Hematopoietic multipotent progenitor cell treated with erythropoietin and hydrocortisone succinate and interleukin-3 and kit ligand, for 8 days (in vitro differentiated cells): ENCODE measurements around the gene KIF21A.

Source experiments
- DNase-seq: peaks from one replicate; pipeline ENCODE4 v3.0.0-alpha.2; 2015

Gene KIF21A

GRCh38 chr12:39435531-39435930 is 7.4 kb downstream of the KIF21A start:
- no peak for DNase-seq

DNA sequence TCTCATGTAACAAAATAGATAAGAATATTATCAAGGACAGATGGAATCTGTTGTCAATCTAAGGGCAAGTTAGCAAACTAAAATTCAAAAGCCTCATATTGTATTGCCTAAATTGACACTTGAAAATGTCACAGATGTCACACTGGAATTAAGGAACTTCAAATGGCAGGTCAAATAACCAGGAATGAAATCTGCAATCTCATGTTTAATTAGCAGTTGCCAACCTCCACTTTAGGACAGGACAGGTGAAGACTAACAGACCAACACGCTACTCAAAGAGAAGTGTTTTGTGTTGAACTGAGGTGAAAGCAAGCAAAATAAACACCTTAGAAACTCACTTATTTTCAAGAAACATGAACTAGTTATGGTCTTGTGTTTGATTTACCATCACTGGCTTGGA is 11.1 kb downstream of the KIF21A start:
- no peak for DNase-seq

- no peak for DNase-seq
Observed at GRCh38 chr12:39431002-39431796, 11.7 kb downstream of the KIF21A start.

DNA sequence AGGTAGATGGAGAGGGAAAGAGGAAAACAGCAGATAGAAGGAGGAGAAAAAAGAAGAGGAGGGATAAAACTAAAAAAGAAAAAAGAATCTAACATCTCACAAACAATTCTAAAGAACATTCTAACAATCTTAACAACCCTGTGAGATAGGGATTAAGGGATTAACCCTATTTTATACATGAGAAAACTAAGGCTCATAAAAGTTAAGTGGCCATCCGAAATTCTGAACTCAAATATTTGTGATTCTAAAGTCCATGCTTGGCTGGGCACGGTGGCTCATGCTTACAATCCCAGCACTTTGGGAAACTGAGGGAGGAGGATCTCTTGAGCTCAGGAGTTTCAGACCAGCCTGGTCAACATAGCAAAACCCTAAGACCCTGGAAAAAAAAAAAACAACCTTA is 13.1 kb downstream of the KIF21A start:
- no peak for DNase-seq

DNA sequence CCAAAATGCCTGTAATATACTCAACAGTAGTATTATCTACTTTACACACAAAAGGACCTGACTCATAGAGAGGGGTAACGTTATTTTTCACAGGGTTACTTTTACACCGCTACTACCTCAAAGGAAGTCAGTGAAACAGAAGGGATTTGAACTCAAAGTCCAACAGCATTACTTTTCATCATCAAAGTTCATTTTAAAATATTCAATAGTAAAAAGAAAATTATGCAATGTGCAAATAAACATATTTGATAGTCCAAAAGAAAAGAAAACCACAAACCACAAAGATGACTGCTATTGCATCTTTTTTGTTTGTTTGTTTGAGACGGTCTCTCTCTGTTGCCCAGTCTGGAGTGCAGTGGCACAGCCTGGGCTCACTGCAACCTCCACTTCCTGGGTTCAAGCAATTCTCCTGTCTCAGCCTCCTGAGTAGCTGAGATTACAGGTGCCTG is 15.5 kb downstream of the KIF21A start:
- no peak for DNase-seq

DNA sequence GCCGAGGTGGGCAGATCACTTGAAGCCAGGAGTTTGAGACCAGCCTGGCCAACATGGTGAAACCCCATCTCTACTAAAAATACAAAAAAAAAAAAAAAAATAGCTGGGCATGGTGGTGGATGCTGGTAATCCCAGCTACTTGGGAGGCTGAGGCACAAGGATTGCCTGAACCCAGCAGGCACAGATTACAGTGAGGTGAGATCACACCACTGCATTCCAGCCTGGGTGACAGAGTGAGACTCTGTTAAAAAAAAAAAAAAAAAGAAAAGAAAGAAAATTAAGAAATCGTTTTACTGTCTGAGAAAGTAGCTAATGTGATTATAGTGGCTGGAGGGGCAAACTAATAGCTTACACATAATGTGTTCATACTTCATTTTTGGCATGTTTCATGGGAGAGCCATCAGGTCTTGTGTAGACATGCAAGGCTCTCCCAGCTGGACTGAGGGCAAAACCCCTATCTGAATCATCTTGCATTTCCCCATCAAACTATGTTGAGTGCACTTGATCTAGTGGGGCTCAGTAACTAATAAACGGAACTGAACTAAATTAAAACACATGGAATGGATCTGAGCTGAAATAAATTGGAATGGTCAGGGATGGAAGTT is 16.2 kb downstream of the KIF21A start:
- DNase-seq: no peak

- no peak for DNase-seq
Observed at GRCh38 chr12:39420043-39420442, 22.9 kb downstream of the KIF21A start.

- no peak for DNase-seq
Observed at GRCh38 chr12:39419471-39419870, 23.4 kb downstream of the KIF21A start.

DNA sequence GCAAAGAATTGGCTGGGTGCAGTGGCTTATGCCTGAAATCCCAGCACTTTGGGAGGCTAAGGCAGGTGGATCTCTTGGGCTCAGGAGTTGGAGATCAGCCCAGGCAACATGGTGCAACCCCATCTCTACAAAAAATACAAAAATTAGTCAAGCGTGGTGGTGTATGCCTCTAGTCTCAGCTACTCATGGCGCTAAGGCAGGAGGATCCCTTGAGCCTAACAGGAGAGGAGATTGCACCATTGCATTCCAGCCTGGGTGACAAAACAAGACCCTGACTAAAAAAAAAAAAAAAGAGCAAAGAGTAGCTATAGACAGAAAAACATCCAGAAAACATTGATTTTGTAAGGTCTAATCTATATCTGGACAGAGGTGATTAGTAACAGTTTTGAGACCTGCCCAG is 25.0 kb downstream of the KIF21A start:
- no peak for DNase-seq

- DNase-seq: no peak
Observed at GRCh38 chr12:39413836-39414771, 28.8 kb downstream of the KIF21A start.

GRCh38 chr12:39412210-39412609 is 30.7 kb downstream of the KIF21A start:
- DNase-seq: no peak

DNA sequence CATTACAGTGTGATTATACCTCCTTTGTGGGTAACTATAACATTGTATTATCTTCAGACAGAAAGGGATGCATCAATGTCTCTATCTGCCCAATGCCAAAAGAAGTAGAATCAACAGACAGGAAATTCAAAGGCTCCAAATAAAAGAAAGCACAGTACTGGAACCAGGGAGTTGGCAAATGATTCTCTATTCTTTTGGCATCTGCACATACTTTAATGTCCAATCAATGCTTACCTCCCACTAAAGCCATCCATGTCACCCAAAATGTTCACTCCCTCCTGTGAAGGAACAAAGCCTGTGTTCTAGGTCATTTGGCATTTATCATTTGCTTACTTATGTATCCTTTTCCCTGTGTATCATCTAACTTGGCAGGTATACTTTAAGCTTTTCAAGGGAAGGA is 36.7 kb downstream of the KIF21A start:
- DNase-seq: no peak

DNA sequence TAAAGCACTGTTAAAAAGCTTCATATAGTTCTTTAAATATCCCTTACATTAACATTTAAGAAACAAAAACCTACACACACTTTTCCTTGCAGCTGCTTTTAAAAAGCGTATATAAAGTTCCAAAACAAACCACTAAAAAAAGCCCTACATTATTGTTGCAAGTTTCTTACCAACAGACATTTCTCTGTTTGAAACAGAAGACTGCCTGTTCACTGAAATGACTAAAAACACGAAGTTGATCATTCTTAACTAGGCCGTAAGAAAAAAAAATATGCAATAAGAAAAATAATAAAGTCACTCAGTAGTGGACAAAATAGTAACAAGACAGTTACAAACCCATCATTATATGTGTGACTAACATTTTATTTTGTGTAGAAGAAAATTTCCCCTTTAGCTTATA is 37.3 kb downstream of the KIF21A start:
- DNase-seq: no peak

DNA sequence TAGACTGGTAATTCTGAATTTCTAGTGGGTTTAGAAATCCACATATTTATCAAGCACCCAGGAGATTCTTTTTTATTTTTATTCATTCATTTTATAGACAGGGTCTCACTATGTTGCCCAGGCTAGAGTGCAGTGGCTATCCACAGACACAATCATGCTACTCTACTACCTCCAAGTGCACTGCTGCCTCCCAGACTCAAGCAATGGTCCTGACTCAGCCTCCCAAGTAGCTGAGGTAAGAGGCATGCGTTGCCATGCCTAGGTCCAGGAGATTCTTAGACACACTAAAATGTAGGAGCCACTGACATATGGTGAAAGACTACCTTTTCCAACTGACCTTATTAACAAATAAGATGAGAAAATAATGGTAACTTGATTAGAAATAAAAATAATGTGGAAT is 38.9 kb downstream of the KIF21A start:
- DNase-seq: no peak

- DNase-seq: no peak
Observed at GRCh38 chr12:39403376-39403775, 39.5 kb downstream of the KIF21A start.

DNA sequence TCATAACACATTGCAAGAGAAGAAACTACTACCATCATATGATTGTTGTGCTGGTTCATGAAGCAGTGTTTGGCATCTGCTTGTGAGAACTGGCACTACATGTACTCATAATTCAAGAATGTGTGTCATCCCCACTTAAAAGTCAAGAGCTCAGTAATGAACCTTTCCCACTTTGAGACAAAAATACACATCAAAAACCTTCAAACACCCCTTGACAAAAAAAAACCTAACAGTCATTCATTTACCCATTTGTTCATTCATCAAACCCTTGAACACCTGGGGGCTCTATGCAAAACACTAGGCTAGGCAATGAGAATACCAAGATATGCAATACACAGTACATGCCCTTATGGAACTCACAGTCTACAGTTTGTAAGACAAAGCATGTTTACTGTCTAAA is 40.0 kb downstream of the KIF21A start:
- DNase-seq: no peak

- no peak for DNase-seq
Observed at GRCh38 chr12:39401459-39401858, 41.5 kb downstream of the KIF21A start.

GRCh38 chr12:39395866-39396265 is 47.1 kb downstream of the KIF21A start:
- DNase-seq: no peak

DNA sequence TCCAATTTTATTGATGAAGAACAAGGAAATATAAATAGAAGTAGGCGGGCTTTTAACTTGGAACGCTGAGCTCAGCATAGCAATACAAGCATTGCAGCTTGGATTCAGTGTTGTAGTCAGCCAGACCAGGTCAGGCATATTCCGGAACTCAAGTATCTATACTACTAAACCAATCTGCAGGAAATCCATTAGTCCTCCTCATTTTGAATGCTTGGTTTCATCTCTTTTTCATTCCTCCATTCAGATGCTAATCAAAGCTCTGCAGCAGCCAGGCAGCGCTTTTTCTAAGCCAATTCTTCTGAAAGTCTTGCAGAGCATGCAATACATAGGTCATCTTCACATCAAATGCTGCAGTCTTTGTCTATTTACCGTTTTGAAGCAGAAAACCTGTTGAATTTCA is 49.0 kb downstream of the KIF21A start:
- no peak for DNase-seq

DNA sequence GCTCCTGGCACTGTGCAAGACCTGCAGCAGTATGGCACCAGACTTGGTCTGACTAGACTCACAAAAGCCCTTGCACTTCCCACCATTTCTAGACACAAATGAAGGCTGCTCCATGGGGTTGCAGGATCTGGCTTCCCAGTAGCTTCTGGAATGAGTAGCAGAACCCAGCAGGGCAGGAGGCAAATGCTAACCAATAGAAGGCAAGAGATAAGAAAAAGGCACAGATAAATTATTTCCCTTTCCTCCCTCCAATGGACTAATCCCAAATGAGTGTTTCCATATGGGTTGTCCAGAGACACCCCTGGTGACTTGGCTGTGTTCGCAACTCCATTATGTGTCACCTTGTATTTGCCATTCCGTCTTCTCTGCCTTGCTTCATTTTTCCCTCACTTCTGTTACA is 49.7 kb downstream of the KIF21A start:
- no peak for DNase-seq

DNA sequence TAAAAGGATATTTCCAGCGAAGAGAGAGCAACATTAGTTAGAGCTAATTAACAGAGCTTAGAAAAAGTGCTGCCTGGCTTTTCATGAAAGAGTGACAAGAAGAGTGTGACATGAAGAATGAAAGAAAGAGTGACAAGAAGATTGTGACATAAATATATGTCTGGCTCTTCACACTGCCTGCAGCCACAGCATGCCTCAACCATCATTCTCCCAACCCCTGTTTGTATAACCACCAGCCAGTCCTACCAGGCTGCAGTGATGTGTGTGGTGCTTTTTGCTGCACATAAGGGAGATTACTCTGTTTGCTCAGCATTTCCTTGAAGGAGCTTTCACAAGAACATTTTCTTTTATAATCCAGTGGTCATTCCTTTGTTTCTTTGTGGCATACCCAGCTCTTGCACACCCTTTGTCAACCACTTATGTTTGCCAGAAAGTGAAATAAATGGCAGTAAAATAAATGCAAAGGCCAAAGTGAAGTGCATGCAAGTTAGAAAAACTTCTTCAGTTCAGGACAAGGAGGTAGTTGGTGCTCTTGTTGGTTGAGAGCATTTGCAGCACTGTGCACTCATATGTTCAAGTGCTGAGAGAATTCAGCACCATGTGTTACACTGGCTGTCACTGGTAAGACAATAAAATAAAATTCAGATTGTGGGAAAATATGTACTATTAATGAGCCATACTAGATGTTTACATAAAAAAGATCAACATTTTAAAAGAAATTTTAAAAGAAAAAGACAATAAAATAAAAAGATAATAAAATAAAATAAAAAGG is 50.6 kb downstream of the KIF21A start:
- DNase-seq: no peak

DNA sequence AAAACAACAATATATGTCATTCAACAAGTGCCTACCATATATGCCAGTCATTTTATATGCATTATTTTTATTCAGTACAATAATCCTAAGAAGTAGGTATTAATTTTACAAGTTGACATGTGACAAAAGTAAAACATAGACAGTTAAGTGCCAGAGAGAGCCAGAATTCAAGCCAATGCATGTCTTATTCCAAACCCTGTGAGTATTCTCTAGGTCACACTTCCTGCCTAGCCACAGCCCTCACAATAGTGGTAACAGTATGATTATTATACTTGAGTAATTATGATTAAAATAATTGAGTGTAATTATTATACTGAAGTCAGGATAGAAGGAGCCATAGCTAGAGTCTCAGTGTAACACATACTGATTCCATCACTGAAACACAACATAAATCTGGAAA is 52.2 kb downstream of the KIF21A start:
- DNase-seq: no peak
